GM18951 (cell line): Measurements from ENCODE around the gene EMSY.
"Not testable (repeated sequence)": the region's sequence is repeated elsewhere in the genome, so short reads cannot be mapped to it uniquely, and the experiment has no call there.

Source experiments
- POLR2A ChIP-seq: IDR thresholded peaks from 4 replicates; pipeline ENCODE4 v1.6.1; 2011; ENCODE audit warnings: mild to moderate bottlenecking; ENCODE audit not compliant: insufficient read length, insufficient read depth; ENCODE audit errors: extremely low read depth
- in situ Hi-C: fragments of 300-500 bp; cut with MboI; formaldehyde crosslinking; loops from one replicate; pipeline ENCODE4 v1.12.0; 2022; ENCODE audit warnings: low sequenced_read_pairs, mixed read lengths, inconsistent platforms; ENCODE audit not compliant: unreplicated experiment

Gene EMSY

GRCh38 chr11:76557466-76557865, 112.6 kb downstream of the EMSY start:
- TF ChIP-seq POLR2A = no peak
- in situ Hi-C loops = no loop called here

DNA sequence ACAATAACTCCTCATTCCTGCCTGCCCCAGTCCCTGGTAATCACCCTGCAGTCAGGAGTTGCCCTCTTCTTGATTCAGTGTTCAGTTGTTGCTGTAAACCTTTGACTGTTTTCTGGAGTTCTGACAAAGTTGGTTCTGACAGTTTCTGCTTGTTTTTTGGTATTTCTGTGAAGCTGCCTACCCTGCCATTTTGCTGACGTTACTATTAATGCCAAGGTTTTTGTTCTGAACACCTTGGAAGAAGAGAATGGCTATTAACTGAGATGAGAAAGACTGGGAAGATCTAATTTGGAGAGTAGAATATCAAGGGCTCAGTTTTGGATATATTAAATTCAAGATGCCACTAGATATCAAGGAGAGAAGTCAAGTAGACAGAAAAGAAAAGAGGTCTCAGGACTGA, 113.7 kb downstream of the EMSY start:
- no peak for TF ChIP-seq POLR2A
- in situ Hi-C loops = no loop called here

DNA sequence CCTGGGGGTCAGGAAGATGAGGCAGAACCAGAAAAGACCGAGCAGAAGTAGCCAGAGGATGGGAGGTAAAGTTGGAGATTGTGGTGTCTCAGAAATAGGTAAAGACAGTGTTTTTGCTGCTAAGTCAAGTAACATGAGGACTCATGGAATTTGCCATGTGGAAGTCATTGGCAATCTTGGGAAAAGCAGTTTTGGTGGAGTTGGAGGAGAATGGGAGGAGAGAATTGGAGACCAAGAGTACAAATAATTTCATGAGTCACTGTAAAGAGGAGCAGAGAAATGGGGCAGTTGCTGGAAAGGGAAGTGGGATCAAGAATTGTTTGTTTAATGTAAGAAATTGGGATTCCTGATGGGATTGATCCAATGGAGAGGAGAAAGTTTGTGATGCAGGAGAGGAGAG, 114.1 kb downstream of the EMSY start:
- TF ChIP-seq POLR2A = no peak
- in situ Hi-C loops = no loop called here

GRCh38 chr11:76559346-76559745, 114.5 kb downstream of the EMSY start:
- in situ Hi-C loops = no loop called here
- no peak for TF ChIP-seq POLR2A

- TF ChIP-seq POLR2A = no peak
- in situ Hi-C loops = no loop called here
These were observed 115.4 kb downstream of the EMSY start for GRCh38 chr11:76560219-76560618.

DNA sequence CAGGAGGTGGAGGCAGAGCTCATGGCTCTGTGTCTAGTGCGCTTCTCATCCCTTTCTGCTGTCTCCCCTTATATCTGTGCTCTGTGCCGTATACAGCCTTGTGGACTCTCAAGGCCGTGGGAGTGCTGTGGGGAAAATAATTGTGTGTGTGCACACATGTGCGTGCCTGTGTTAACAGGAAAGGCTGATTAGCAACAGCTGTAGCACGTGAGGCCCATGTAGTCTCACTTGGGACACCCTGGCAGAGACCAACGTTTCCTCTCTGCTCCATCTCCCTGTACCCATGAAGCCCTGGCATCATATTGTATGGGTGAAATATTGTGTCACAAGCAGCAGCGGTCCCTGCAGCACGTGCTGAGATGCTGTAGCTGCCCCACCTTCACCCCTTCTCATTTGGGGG, 116.4 kb downstream of the EMSY start:
- in situ Hi-C loops = no loop called here

GRCh38 chr11:76562541-76562940, 117.7 kb downstream of the EMSY start:
- in situ Hi-C loops = no loop called here

More for the DNA sequence above, 116.4 kb downstream of the EMSY start:
- no peak for TF ChIP-seq POLR2A

GRCh38 chr11:76564364-76564763, 119.5 kb downstream of the EMSY start:
- in situ Hi-C loops = no loop called here

More at GRCh38 chr11:76562541-76562940, 117.7 kb downstream of the EMSY start:
- no peak for TF ChIP-seq POLR2A

GRCh38 chr11:76566811-76567210, 122.0 kb downstream of the EMSY start:
- no peak for TF ChIP-seq POLR2A

More at GRCh38 chr11:76564364-76564763, 119.5 kb downstream of the EMSY start:
- TF ChIP-seq POLR2A = no peak

DNA sequence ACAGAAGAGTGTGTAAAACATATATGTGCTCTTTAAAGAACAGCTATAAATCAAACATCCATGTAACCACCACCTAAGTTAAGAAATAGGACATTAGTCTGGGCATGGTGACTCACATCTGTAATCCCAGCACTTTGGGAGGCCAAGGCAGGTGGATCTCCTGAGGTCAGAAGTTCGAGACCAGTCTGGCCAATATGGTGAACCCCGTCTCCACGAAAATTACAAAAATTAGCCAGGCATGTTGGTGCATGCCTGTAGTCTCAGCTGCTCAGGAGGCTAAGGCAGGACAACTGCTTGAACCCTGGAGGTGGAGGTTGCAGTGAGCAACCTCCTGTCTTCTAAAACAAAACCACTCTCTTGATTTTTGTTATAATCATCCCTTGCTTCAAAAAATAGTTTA, 122.4 kb downstream of the EMSY start:
- no peak for TF ChIP-seq POLR2A
- in situ Hi-C loops = no loop called here

More at GRCh38 chr11:76566811-76567210, 122.0 kb downstream of the EMSY start:
- in situ Hi-C loops = no loop called here

DNA sequence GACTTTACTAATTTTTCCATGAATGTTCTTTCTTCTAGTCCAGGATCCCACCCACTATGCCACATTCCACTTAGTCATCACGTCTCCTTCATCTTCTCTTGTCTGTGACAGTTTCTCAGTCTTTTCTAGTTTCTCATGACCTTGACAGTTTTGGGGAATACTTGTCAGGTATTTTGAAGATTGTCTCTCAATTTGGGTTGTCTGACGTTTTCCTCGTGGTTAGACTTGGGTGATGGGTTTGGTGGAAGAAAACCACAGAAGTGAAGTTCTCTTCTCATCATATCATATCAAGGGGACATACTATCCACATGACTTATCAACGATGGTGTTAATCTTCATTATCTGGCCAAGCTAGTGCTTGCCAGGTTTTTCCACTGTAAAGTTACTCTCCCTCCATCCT, 123.3 kb downstream of the EMSY start:
- in situ Hi-C loops = no loop called here
- no peak for TF ChIP-seq POLR2A

DNA sequence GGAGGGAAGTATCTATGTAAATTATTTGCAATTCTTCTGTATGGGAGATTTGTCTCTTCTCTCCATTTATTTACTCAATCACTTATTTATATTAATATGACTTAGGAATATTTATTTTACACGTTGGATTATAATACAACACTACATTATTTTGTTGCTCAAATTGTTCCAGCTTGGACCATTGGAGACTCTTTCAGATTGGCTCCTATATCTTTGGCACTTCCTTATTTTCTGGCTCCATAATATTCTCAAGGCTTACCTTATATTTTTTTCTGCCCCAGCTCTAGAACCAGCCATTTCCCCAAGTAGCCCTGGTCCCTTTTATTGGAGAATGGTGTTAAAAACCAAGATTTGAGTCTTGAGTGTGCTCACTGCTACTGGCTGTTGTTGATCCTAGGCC, 123.8 kb downstream of the EMSY start:
- in situ Hi-C loops = no loop called here
- TF ChIP-seq POLR2A = no peak

GRCh38 chr11:76572181-76572875, 127.5 kb downstream of the EMSY start:
- in situ Hi-C loops = not testable (repeated sequence)

GRCh38 chr11:76574406-76574805, 129.6 kb downstream of the EMSY start:
- no peak for TF ChIP-seq POLR2A
- in situ Hi-C loops = no loop called here

DNA sequence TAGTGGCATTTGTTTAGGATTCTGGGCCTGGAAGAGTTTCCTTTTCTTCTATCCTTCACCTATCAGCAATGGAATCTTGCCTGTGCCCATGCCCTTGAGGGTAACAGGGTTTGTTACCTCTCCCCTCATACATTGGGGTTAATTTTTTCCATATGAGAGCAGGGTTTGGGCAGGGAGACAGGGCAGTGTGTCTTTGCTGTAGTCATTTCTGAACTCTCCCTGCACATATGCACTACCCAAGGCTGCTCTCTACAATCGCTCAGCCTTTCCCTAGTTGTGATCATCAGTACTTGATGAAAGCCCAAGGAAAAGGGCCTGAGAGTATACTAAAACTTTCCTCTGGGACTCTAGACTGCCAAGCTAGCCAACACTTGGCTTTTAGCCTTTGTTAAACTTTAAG, 130.1 kb downstream of the EMSY start:
- TF ChIP-seq POLR2A = no peak
- in situ Hi-C loops = no loop called here

DNA sequence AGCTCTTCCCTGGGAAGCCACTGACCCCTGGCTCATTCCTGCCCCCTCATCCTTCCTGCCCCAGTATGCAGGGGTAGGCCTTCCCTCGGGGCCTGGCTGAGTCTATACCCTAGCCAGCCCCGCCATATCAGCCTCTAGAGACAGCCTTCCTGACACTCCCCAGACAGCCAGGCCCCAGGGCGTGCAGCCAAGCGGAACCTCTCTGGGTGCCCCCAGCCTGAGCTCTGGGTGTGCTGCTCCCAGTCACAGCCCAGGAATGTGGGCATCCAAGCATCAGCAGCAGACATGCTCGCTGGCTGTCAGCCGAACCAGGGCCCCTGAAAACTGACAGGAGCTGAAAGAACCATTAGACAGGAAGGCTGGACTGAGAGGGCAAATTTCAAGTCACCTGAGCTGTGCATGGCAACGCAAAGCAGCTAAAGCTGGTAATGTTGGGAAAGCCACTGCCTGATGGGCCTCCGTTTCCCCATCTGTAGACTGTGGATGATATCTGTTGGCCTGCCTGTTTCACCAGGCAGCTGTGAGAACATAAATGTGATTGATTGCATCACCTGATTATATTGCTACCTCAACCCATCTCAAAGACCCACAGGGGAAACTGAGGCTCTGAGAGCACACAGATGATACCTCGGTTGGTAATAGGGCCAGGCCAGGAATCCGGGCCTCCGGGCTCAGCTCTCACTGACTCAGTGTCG, 132.6 kb downstream of the EMSY start:
- TF ChIP-seq POLR2A = no peak
- in situ Hi-C loops = no loop called here
